GF-D8 (cell line): ENCODE measurements around the gene SLC25A23.
"Not testable (repeated sequence)": the region's sequence is repeated elsewhere in the genome, so short reads cannot be mapped to it uniquely, and the experiment has no call there.

Source experiments
- DNase-seq: peaks from one replicate; lab custom pipeline; 2025; lab: John Stamatoyannopoulos, UW

The SLC25A23 gene

DNA sequence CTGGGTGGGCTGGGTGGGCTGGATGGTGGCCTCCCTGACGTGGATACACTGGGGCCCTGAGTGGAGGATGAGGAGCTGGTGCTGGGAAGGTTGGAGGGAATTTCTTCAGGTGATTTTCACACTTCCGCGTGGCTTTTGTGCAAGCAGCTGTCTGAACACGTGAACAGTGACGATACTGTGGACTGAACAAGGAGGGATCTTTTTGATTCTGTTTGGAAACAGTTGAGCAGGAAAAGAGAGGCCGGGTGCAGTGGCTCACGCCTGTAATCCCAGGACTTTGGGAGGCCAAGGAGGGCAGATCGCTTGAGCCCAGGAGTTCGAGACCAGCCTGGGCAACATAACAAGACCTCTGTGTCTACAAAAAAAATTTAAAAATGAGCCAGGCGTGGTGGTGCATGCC is 57.5 kb downstream of the SLC25A23 start:
- no peak for DNase-seq

DNA sequence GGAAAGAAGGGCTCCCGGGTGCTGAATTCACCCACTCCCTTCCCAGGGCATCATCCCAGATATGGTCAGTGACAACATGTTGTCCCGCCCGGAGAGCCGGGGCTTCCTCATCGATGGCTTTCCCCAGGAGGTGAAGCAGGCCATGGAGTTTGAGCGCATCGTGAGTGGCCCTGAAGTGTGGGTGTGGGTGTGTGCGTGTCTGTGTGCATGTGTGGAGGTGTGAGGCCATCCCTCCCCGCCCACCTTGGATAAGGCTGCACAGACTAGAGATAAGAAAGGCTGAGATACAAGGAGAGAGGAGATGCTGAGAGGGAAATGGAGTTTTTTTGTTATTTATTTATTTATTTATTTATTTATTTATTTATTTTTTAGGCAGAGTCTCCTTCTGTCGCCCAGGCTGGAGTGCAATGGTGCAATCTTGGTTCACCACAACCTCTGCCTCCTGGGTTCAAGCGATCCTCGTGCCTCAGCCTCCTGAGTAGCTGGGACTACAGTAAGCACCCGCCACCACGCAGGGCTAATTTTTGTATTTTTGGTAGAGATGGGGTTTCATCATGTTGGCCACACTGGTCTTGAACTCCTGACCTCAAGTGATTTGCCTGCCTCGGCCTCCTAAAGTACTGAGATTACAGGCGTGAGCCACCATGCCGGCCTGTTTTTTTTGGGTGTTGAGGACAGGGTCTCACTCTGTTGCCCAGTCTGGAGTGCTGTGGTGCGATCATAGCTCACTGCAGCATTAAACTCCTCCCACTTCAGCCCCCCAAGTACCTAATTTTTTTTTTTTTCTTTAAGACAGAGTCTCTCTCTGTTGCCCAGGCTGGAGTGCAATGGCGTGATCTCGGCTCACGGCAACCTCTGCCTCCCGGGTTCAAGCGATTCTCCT is 59.3 kb downstream of the SLC25A23 start:
- not testable (repeated sequence) for DNase-seq

DNA sequence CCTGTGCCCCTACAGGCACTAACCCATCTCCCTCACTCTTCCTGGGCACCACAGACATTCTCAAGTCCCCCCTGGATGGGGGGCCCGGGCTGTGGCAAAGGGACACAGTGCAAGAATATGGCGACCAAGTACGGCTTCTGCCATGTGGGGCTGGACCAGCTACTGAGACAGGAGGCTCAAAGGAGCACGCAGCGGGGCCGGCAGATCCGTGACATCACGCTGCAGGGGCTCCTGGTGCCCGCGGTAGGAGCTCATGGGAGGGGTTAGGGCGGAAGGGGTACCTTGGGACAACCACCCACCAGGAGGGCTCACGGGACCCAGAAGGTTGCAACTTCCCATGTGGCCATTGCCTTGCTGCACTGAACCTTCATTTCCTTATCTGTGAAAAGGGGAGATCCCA is 63.3 kb downstream of the SLC25A23 start:
- DNase-seq = no peak

DNA sequence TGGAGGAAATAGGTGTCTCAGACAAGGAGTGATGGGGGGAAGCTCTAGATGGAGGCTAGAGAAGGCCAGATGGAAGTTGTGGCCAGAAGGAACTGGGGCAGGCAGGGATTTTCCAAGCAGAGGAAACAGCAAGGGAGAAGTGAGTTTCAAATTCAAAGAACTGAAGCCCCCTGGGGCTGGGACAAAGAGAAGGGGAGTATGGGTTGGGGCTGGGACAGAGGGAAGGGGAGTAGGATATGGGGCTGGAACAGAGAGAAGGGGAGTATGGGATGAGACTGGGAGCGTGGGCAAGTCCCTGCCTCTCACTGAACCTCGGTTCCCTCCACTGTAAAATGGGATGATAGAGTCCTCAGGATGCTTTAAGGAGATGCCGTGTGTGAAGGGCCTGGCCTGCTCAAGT is 64.8 kb downstream of the SLC25A23 start:
- no peak for DNase-seq

DNA sequence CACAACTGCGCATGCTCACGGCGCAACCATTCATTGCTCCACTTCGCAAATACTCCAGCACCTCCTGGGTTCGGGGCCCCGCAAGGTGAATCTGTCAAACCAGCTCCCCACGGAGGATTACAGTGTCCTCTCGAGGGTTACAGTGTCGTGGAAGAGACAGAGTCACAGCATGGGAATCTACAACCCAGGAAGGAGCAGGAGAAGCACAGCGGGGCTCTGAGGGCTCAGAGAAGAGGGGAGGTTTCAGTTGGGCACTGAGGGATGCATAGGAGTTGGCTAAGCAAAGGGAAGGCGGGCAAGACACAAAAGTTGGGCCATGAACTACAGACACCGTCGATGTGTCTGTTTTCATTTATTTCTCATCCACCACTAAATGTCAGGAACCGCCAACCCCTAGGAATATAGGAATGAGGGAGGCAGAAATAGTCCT is 65.6 kb downstream of the SLC25A23 start:
- no peak for DNase-seq

DNA sequence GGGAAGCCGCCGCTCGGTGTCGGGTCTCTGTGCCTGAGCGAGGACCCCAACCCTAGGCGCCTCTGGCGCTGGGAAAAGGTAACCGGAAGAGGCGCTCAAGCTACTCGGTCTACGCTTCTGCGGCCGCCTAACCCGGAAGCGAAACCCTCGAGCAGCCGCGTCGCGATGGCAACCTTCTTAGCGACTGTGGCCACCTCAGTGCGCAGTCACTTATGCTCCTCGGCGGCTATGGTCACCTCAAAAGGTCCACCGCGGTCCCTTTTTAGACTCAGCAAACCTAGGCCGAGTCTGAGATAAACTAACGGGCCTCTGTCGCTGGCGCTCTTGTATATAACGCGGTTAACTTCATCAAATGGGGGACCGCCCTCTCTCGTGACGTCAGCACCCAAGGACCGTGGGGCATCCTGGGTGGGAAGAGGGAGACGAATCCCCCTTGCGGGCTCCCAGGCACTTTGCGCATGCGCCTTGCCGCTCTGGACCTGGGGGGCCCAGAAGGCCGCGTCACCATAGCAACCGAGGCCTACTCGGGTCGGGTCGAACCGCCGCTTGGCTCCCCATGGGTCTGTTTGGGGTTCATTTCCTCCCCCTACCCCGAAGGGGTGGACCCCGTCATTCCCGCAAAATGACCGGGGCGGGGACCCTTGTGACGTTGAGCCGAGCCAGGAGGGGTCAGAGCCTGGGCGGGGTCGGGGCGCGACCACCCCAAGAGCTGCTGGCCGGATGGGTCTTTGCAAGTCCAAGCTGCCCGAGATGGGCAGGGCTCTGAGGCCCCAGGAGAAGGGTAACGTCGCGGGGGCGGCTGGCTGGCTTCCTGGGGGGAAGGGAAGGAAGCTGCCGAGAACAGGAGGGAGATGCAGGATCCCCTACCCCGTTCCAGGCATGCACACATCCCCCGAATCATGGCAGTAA is 66.3 kb downstream of the SLC25A23 start, which contains the start of gene GTF2F1:
Gene GTF2F1 (minus strand): TSS at position 91 of the 909 bp plus-strand sequence. CDS start 169 bp downstream, outside the sequence.
- peak; percentile 81 for DNase-seq

DNA sequence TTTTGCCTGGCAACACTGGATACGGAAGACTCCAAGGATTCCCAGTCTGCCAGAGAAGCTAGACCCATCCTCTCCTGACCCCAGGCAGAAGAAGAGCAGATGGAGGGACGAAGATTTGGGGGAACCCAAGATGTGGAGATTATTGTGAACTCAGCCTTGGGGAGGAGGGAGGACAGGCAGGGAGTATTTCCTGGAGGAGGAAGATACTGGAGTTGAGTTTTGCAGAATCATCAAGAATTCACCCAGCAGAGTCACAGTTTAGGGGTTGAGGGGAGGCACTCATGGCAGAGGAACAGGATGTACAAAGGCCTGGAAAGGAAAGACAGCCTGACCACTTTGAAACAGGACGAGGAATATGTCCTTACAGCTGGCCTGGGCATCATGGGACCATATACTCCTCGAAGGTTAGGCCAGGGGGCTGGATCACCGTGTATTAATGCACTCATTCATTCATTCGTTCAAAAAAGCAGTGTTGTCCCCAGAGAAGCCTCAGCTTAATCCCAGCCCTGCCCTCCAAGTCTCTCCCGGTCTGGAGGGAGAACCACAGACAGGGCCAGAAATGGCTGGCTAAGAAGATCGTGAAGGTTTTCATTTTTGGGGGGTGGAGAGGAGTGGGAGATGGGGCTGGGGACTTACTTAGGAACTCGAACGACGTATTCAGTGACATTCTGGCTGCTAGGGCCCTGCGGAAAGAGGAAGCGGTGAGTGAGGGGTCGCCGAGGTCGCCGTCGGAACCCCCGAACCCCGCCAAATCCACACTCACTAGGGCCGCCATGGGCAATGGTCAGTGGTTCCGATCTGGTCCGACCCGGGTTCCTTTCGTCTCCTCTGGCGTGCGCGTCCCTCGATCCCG is 67.1 kb downstream of the SLC25A23 start:
- DNase-seq = no peak
